Hepatocyte (in vitro differentiated cells): ENCODE data around the gene KIAA0586.

Experiments
- CTCF ChIP-seq: fragments of 200-600 bp; sonication (generic); IDR thresholded peaks from 2 replicates; pipeline ENCODE4 v1.5.1; 2016; ENCODE audit warnings: antibody characterized with exemption, mild to moderate bottlenecking; ENCODE audit not compliant: poor library complexity
- EZH2 ChIP-seq: fragments of 200-600 bp; sonication (generic); IDR thresholded peaks from 2 replicates; pipeline ENCODE4 v1.6.1; 2016; ENCODE audit warnings: antibody characterized with exemption, mild to moderate bottlenecking, borderline replicate concordance
- EZH2phosphoT487 ChIP-seq: fragments of 200-600 bp; sonication (generic); IDR thresholded peaks from one replicate; pipeline ENCODE4 v1.6.1; 2018; ENCODE audit warnings: antibody characterized with exemption, mild to moderate bottlenecking, low read depth, moderate library complexity; ENCODE audit not compliant: unreplicated experiment, severe bottlenecking

- no peak for TF ChIP-seq CTCF
- no peak for TF ChIP-seq EZH2
- TF ChIP-seq EZH2phosphoT487: no peak
Observed at GRCh38 chr14:58560208-58560607, 132.7 kb downstream of the KIAA0586 start.
